Tongue (tissue), 2 donors: ENCODE results near the gene PROSER3. TPM values are rescaled to one million over a fixed set of nuclear protein-coding genes. Genes with fewer than 3 reads are reported as not detected.

Experiments
- DNase-seq: peaks from one replicate; pipeline ENCODE4 v3.0.0-alpha.2; 2015
- total RNA-seq: library from RNA; depleted of rRNA; stranded (reverse); fragments of >200 nt; gene quantifications from one replicate; pipeline ENCODE4 v1.2.3, GENCODE V29; 2014

The PROSER3 gene
- total RNA-seq, 1 donor from 2014 or later: 4.4 TPM

GRCh38 chr19:35777961-35778360 is 20.0 kb downstream of the PROSER3 start:
- DNase-seq: no peak

- no peak for DNase-seq
Observed at GRCh38 chr19:35779033-35779432, 21.1 kb downstream of the PROSER3 start.

GRCh38 chr19:35780058-35780457 is 22.1 kb downstream of the PROSER3 start:
- DNase-seq: no peak

- no peak for DNase-seq
Observed at GRCh38 chr19:35780717-35781116, 22.7 kb downstream of the PROSER3 start.

GRCh38 chr19:35781650-35782049 is 23.7 kb downstream of the PROSER3 start:
- DNase-seq: no peak

GRCh38 chr19:35782589-35782988 is 24.6 kb downstream of the PROSER3 start:
- no peak for DNase-seq

GRCh38 chr19:35783469-35784434 is 25.8 kb downstream of the PROSER3 start:
- no peak for DNase-seq

GRCh38 chr19:35784503-35785338 is 26.7 kb downstream of the PROSER3 start:
- no peak for DNase-seq

GRCh38 chr19:35785339-35785627 is 27.3 kb downstream of the PROSER3 start:
- no peak for DNase-seq

GRCh38 chr19:35786299-35787160 is 28.6 kb downstream of the PROSER3 start:
- no peak for DNase-seq

GRCh38 chr19:35787227-35787799 is 29.3 kb downstream of the PROSER3 start:
- no peak for DNase-seq

GRCh38 chr19:35788205-35788960 is 30.4 kb downstream of the PROSER3 start:
- no peak for DNase-seq

- no peak for DNase-seq
Observed at GRCh38 chr19:35789195-35789977, 31.4 kb downstream of the PROSER3 start.

- DNase-seq: no peak
Observed at GRCh38 chr19:35789978-35790944, 32.3 kb downstream of the PROSER3 start.

- no peak for DNase-seq
Observed at GRCh38 chr19:35790981-35791813, 33.2 kb downstream of the PROSER3 start.

GRCh38 chr19:35791814-35792279 is 33.9 kb downstream of the PROSER3 start:
- DNase-seq: no peak

GRCh38 chr19:35792312-35792711 is 34.3 kb downstream of the PROSER3 start:
- DNase-seq: no peak

GRCh38 chr19:35792888-35793287 is 34.9 kb downstream of the PROSER3 start:
- no peak for DNase-seq
